ENCODE results near the gene EPS8. TPM values are rescaled to one million over a fixed set of nuclear protein-coding genes. Genes with fewer than 3 reads are reported as not detected.

Gene EPS8
- total RNA-seq, 1 experiment from 2014 or later, result 85.3 TPM

DNA sequence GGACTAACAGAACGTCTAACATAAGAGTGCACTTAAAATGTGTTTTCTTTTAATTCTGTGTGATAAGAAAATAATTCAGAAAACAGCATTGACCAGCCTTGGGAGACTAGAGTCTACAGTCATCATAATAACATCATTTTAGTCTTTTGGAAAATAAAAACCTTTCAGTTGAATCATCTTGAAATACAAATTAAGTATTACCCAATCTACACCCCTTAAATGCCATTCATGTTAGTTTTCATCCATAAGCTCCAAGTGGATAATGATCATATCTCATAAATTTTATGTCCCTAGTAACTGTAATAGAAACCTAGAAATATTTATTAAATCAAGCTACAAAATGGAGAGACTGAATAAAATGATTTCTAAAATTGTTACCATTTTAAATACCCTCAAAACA is 32.4 kb downstream of the EPS8 start:
- no peak overlapping the region for H3K4me3 Mint-ChIP-seq (ENCODE audit: unreplicated experiment)
- peaks cover 47% of the 10 kb centered on the region for H3K4me1 Mint-ChIP-seq (ENCODE audit: insufficient read depth, unreplicated experiment)
- H3K36me3 Mint-ChIP-seq (ENCODE audit: insufficient read depth, unreplicated experiment), result no peaks in the 10 kb centered on the region
- intact Hi-C loops (cut with micrococcal nuclease), result no loop called here
- ChIA-PET CTCF (interaction anchor here (0.5 to 1.2 kb wide), 5 partner anchors 14 to 35 kb away, joined by 3 read pairs; no protein-coding TSS in a partner anchor), POLR2A (interaction anchor here (0.6 to 2.1 kb wide), 5 partner anchors 9 to 95 kb away, joined by 3 to 10 read pairs (median 5); partner anchors contain the start of gene EPS8)
- no peak for DNase-seq (ENCODE audit: unreplicated experiment)
- TF ChIP-seq, protein P1, sequence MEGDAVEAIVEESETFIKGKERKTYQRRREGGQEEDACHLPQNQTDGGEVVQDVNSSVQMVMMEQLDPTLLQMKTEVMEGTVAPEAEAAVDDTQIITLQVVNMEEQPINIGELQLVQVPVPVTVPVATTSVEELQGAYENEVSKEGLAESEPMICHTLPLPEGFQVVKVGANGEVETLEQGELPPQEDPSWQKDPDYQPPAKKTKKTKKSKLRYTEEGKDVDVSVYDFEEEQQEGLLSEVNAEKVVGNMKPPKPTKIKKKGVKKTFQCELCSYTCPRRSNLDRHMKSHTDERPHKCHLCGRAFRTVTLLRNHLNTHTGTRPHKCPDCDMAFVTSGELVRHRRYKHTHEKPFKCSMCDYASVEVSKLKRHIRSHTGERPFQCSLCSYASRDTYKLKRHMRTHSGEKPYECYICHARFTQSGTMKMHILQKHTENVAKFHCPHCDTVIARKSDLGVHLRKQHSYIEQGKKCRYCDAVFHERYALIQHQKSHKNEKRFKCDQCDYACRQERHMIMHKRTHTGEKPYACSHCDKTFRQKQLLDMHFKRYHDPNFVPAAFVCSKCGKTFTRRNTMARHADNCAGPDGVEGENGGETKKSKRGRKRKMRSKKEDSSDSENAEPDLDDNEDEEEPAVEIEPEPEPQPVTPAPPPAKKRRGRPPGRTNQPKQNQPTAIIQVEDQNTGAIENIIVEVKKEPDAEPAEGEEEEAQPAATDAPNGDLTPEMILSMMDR (IDR thresholded peaks at IDR 0.05; ENCODE audit: unreplicated experiment), result no peak
- no peaks in the 10 kb centered on the region for H3K27me3 Mint-ChIP-seq (ENCODE audit: insufficient read depth, unreplicated experiment)
- TSS peak; percentile 12 for BruUV-seq (replicated peaks)
- H3K27ac Mint-ChIP-seq (ENCODE audit: low read depth, unreplicated experiment), result peak overlapping the region; percentile 8
- H3K9me3 Mint-ChIP-seq (ENCODE audit: unreplicated experiment), result peaks cover 14% of the 10 kb centered on the region

DNA sequence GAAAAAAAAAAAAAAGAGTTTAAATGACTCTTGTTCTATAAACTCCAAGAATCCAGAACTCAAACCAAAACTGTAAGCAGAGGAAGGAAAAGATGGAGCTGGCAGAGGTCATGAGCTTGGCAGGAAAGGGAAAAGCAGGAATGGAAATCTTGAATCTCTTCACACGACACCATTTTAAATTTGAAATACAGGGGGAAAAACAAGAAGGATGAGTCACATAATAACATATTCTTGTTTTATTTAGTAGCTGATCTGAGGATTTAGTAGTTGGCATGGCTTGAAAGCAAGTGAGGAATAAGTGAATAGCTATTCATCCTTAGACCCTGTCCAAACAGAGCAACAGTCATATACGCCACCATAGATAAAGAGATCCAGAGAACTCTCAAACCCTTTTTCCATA is 35.0 kb downstream of the EPS8 start:
- no TSS peak for BruUV-seq (replicated peaks)
- no peaks in the 10 kb centered on the region for H3K9me3 Mint-ChIP-seq (ENCODE audit: unreplicated experiment)
- TF ChIP-seq, protein P1 (IDR thresholded peaks at IDR 0.05; ENCODE audit: unreplicated experiment), result no peak
- H3K4me1 Mint-ChIP-seq (ENCODE audit: insufficient read depth, unreplicated experiment), result peaks cover 54% of the 10 kb centered on the region
- DNase-seq (ENCODE audit: unreplicated experiment), result no peak
- no peaks in the 10 kb centered on the region for H3K36me3 Mint-ChIP-seq (ENCODE audit: insufficient read depth, unreplicated experiment)
- H3K4me3 Mint-ChIP-seq (ENCODE audit: unreplicated experiment), result no peak overlapping the region
- no peaks in the 10 kb centered on the region for H3K27me3 Mint-ChIP-seq (ENCODE audit: insufficient read depth, unreplicated experiment)
- intact Hi-C loops (cut with micrococcal nuclease), result no loop called here
- ChIA-PET CTCF (interaction anchor here (0.6 to 2.2 kb wide), 5 partner anchors 19 to 533 kb away, joined by 3 to 9 read pairs (median 3); partner anchors contain the start of gene RERG), POLR2A (interaction anchor here (0.7 to 1.5 kb wide), 4 partner anchors 13 to 103 kb away, joined by 3 to 6 read pairs (median 3); partner anchors contain the start of gene EPS8)
- no peak overlapping the region for H3K27ac Mint-ChIP-seq (ENCODE audit: low read depth, unreplicated experiment)

DNA sequence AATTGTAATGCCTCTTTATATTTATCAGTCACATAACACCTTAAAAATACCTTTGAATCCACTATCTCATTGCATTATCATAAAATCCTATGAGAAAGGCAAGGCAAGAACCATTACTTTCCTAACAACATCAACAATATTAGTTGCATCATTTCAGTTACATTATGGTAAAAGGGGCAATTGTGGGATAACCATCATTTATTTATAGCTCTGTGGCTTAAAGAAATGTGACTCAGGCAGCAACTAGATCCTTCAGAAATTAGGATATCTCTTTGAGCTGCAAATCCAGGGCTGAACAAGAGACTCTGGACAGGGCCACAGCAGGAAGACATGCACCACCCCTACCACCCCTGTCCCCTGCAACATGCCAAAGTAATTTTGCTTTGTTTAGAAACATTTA is 36.4 kb downstream of the EPS8 start:
- intact Hi-C loops (cut with micrococcal nuclease), result no loop called here
- CTCF ChIA-PET, result no interaction called here
- TF ChIP-seq, protein P1 (IDR thresholded peaks at IDR 0.05; ENCODE audit: unreplicated experiment), result no peak
- Mint-ChIP-seq H3K27ac (ENCODE audit: low read depth, unreplicated experiment) (no peak overlapping the region), H3K4me1 (ENCODE audit: insufficient read depth, unreplicated experiment) (peaks cover 45% of the 10 kb centered on the region), H3K36me3 (ENCODE audit: insufficient read depth, unreplicated experiment) (no peaks in the 10 kb centered on the region), H3K4me3 (ENCODE audit: unreplicated experiment) (no peak overlapping the region), H3K9me3 (ENCODE audit: unreplicated experiment) (no peaks in the 10 kb centered on the region), H3K27me3 (ENCODE audit: insufficient read depth, unreplicated experiment) (no peaks in the 10 kb centered on the region)
- no TSS peak for BruUV-seq (replicated peaks)
- POLR2A ChIA-PET, result no interaction called here
- DNase-seq (ENCODE audit: unreplicated experiment), result no peak

DNA sequence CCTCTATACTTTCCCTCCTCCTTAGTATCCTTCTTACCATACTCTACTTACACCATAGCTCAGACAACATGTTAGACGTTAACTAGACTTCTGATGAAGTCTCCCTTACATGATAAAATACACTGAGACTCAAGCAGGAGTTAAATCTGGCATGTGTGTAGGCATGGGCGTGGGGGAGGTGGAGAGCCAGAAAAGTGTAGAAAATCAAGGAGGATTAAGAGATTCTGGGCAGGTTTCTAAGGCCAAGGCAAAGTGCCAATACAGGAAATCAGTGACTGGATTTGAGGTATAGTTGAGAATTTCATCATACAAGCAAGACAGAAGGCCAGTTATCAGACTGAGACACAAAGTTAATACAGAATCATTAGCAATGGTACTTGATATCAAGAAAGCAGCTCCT is 37.4 kb downstream of the EPS8 start:
- no peak for DNase-seq (ENCODE audit: unreplicated experiment)
- H3K4me1 Mint-ChIP-seq (ENCODE audit: insufficient read depth, unreplicated experiment), result peaks cover 40% of the 10 kb centered on the region
- H3K9me3 Mint-ChIP-seq (ENCODE audit: unreplicated experiment), result no peaks in the 10 kb centered on the region
- H3K27ac Mint-ChIP-seq (ENCODE audit: low read depth, unreplicated experiment), result peak overlapping the region; percentile 28
- POLR2A ChIA-PET, result interaction anchor here (0.6 kb wide), 1 partner anchor 81 kb away, joined by 3 read pairs; no protein-coding TSS in a partner anchor
- no peaks in the 10 kb centered on the region for H3K27me3 Mint-ChIP-seq (ENCODE audit: insufficient read depth, unreplicated experiment)
- intact Hi-C loops (cut with micrococcal nuclease), result no loop called here
- CTCF ChIA-PET, result no interaction called here
- no TSS peak for BruUV-seq (replicated peaks)
- no peaks in the 10 kb centered on the region for H3K36me3 Mint-ChIP-seq (ENCODE audit: insufficient read depth, unreplicated experiment)
- TF ChIP-seq, protein P1 (IDR thresholded peaks at IDR 0.05; ENCODE audit: unreplicated experiment), result no peak
- no peak overlapping the region for H3K4me3 Mint-ChIP-seq (ENCODE audit: unreplicated experiment)

All from MCF 10A (cell line).